BJ (cell line): ENCODE measurements around the gene DDX60. TPM values are rescaled to one million over a fixed set of nuclear protein-coding genes. Genes with fewer than 3 reads are reported as not detected.
A peak's percentile ranks its signal among the peaks of the same experiment; 100 is the strongest.

Experiments used
- CTCF ChIA-PET: fragments of 350-600 bp; formaldehyde crosslinking; extraction: SDS; loops from one replicate; lab custom pipeline; 2021; ENCODE audit warnings: antibody characterized with exemption, inconsistent platforms; lab: Yijun Ruan, JAX
- POLR2A ChIA-PET: fragments of 300-600 bp; sonication (Branson Sonifier 250); formaldehyde crosslinking; extraction: SDS; loops from one replicate; lab custom pipeline; 2021; ENCODE audit warnings: antibody characterized with exemption; lab: Charles Lee
- DNase-seq: peaks from one replicate; pipeline ENCODE4 v3.0.0-alpha.2; 2011; ENCODE audit warnings: low read depth
- H3K27me3 ChIP-seq: 2 replicates; pipeline ENCODE4 v1.6.0; 2011; ENCODE audit warnings: low read length; ENCODE audit not compliant: control insufficient read depth, insufficient read depth
- H3K36me3 ChIP-seq: 2 replicates; pipeline ENCODE4 v1.5.1; 2011; ENCODE audit warnings: low read length; ENCODE audit not compliant: control insufficient read depth, insufficient read depth
- H3K4me3 ChIP-seq: 2 replicates; pipeline ENCODE4 v1.5.1; 2011; ENCODE audit warnings: low read depth, mild to moderate bottlenecking, control low read depth, low read length
- polyA minus RNA-seq: library from RNA; depleted of rRNA, polyadenylated mRNA; stranded (reverse); fragments of >200 nt; gene quantifications from 2 replicates; pipeline ENCODE4 v1.2.3, GENCODE V29; 2011; rRNA and poly(A)+ RNA removed
- polyA plus RNA-seq: library from polyadenylated mRNA; depleted of rRNA; stranded (reverse); fragments of >200 nt; gene quantifications from 2 replicates; pipeline ENCODE4 v1.2.3, GENCODE V29; 2011; rRNA removed
- TF ChIP-seq, protein P1 (sequence below): IDR thresholded peaks from 2 replicates; pipeline ENCODE4 v1.5.1; 2011; ENCODE audit warnings: low read depth, mild to moderate bottlenecking, control low read depth, inconsistent platforms, low read length, moderate library complexity; ENCODE audit not compliant: insufficient read depth

DDX60 gene
- polyA plus RNA-seq, result 2.7 and 9.1 TPM in 2 replicates
- 4.9 and 5.5 TPM in 2 replicates for polyA minus RNA-seq

DNA sequence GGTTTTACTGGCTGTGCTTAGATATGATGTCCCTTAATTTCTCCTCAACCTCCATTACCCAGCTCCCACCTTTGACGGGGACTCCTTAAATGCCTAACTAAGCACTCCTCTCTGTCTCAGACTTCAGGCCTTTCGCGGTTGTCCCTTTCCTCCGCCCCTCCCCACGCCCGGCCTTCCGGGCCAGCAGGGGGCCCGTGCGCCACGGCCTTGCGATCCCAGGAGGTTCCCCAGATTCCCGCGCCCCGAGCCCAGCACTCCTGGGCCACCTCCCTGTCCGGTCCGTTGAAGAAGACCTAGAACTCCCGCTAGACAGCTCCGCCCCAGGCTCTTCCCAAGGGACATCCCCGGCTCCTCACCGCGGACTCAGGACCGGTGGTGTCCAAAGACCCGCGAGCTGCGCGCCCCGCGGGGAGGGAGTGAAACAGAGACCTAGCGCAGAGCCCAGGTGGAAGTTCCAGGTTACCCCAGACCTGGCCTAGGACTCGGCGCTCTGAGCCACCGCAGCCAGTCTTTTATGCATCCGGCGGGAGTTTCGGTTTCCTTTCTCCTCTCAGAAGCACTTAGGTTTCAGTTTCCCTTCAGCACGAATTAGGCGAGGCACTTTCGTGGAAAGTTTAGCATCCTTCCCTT, at the start of gene DDX60:
TSS of gene DDX60 (minus strand) at position 487 of the 630 bp plus-strand sequence. CDS start 7,493 bp downstream, outside the sequence.
- TF ChIP-seq, protein P1, sequence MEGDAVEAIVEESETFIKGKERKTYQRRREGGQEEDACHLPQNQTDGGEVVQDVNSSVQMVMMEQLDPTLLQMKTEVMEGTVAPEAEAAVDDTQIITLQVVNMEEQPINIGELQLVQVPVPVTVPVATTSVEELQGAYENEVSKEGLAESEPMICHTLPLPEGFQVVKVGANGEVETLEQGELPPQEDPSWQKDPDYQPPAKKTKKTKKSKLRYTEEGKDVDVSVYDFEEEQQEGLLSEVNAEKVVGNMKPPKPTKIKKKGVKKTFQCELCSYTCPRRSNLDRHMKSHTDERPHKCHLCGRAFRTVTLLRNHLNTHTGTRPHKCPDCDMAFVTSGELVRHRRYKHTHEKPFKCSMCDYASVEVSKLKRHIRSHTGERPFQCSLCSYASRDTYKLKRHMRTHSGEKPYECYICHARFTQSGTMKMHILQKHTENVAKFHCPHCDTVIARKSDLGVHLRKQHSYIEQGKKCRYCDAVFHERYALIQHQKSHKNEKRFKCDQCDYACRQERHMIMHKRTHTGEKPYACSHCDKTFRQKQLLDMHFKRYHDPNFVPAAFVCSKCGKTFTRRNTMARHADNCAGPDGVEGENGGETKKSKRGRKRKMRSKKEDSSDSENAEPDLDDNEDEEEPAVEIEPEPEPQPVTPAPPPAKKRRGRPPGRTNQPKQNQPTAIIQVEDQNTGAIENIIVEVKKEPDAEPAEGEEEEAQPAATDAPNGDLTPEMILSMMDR, result peak; percentile 70
- peak within 1 kb of the TSS; percentile 94 for H3K4me3 ChIP-seq
- ChIA-PET POLR2A (interaction anchor here (0.6 kb wide), 1 partner anchor 883 kb away, joined by 3 read pairs; no protein-coding TSS in a partner anchor), CTCF (interaction anchor here (0.5 to 1.9 kb wide), 5 partner anchors 9 to 619 kb away, joined by 3 to 10 read pairs (median 3); no protein-coding TSS in a partner anchor)
- H3K36me3 ChIP-seq, result no peaks in the 10 kb centered on the region
- H3K27me3 ChIP-seq, result no peaks in the 10 kb centered on the region
- DNase-seq, result peak; percentile 16

- ChIA-PET CTCF (no interaction called here), POLR2A (no interaction called here)
- TF ChIP-seq, protein P1, result no peak
Observed at GRCh38 chr4:168367065-168367464, 48.5 kb upstream of the DDX60 start.

GRCh38 chr4:168362025-168362401, 43.5 kb upstream of the DDX60 start:
- H3K4me3 ChIP-seq, result no peak overlapping the region
- TF ChIP-seq, protein P1, result no peak
- peaks cover 4% of the 10 kb centered on the region; the same call in 1 of the 2 replicates for H3K36me3 ChIP-seq
- H3K27me3 ChIP-seq, result no peaks in the 10 kb centered on the region
- CTCF ChIA-PET, result interaction anchor here (2.4 kb wide), 1 partner anchor 46 kb away, joined by 5 read pairs; no protein-coding TSS in a partner anchor
- DNase-seq, result no peak
- POLR2A ChIA-PET, result no interaction called here

More at GRCh38 chr4:168367065-168367464, 48.5 kb upstream of the DDX60 start:
- H3K27me3 ChIP-seq, result no peaks in the 10 kb centered on the region
- H3K4me3 ChIP-seq, result no peak overlapping the region
- DNase-seq, result no peak
- peaks cover 3% of the 10 kb centered on the region; the same call in 1 of the 2 replicates for H3K36me3 ChIP-seq

DNA sequence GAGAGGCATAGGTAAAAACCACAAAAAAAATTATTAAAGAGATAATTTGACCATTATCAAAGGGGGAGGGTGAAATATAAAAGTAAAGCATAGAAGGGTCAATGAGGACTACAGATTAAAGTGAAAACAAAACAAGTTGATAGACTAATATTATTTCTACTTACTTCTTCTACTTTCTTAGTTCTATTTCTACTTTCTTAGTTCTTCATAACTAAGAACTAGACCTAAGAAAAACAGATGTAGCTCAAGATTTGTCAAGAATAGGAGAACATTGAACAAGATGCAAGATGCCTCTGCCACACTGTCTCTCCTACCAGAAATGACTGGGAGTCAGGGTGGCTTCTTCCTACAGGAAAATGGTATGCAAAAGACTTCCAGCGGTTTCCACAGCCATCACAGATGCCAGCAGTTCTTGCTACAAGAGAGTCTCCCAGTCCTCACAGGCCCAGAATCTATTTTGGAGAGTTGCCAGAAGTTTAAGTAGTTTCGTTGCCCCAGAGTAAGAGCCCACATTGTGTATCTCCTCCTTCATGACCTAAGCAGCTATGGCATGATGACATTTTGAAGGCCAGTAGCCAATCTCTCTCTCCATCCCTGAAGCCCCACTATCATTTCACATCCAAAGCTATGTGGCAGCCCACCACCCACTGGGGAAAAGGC, 42.9 kb upstream of the DDX60 start:
- TF ChIP-seq, protein P1, result no peak
- H3K36me3 ChIP-seq, result peaks cover 4% of the 10 kb centered on the region; the same call in 1 of the 2 replicates
- no peaks in the 10 kb centered on the region for H3K27me3 ChIP-seq
- H3K4me3 ChIP-seq, result no peak overlapping the region
- ChIA-PET CTCF (interaction anchor here (2.4 kb wide), 1 partner anchor 47 kb away, joined by 5 read pairs; no protein-coding TSS in a partner anchor), POLR2A (no interaction called here)
- DNase-seq, result no peak

DNA sequence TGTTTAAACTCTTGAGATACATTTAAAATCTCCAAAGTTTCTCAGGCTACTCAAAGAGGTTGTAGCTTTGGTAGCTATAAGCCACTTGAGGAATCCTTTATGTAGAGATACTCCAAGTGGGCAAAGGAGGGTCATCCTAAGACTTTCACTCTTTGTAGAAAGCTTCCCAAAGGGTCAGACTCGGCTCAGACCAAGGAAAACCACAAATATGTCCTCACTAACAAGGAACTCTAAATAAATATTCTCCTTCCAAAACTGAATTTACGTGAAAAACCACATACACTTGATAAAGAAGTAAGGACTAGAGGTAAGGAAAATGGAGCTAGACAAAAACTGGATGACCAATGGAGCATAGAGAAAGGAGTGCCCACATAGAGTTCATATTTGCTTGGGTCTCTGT, 41.7 kb upstream of the DDX60 start:
- ChIA-PET CTCF (interaction anchor here (2.4 kb wide), 1 partner anchor 48 kb away, joined by 5 read pairs; no protein-coding TSS in a partner anchor), POLR2A (no interaction called here)
- H3K4me3 ChIP-seq, result no peak overlapping the region
- TF ChIP-seq, protein P1, result no peak
- DNase-seq, result no peak
- H3K27me3 ChIP-seq, result no peaks in the 10 kb centered on the region
- peaks cover 4% of the 10 kb centered on the region; the same call in 1 of the 2 replicates for H3K36me3 ChIP-seq
